A549 (cell line): ENCODE results near the gene IFITM2. TPM values are rescaled to one million over a fixed set of nuclear protein-coding genes. Genes with fewer than 3 reads are reported as not detected.
"Not testable (repeated sequence)": the region's sequence is repeated elsewhere in the genome, so short reads cannot be mapped to it uniquely, and the experiment has no call there.

Source experiments
- ATAC-seq, 2 experiments: fragments of 200-7000 bp in 1 of 2; fragments of >200 bp in 1 of 2; cut with Nextera tagmentation in 1 of 2; cut with Tn5 transposase in 1 of 2; 3 replicates each; pipeline versions ENCODE4 v1.8.0 to v1.9.1; 2018 to 2020; ENCODE audit warnings: mild to moderate bottlenecking in 1 of 2, moderate library complexity in 1 of 2
- CTCF ChIA-PET: fragments of 300-600 bp; sonication (Branson Sonifier 250); formaldehyde crosslinking; extraction: SDS; loops from one replicate; lab custom pipeline; 2021; ENCODE audit warnings: antibody characterized with exemption, inconsistent platforms; lab: Yijun Ruan, JAX
- POLR2A ChIA-PET: fragments of 350-600 bp; formaldehyde crosslinking; extraction: SDS; loops from one replicate; lab custom pipeline; 2021; ENCODE audit warnings: antibody characterized with exemption, inconsistent platforms; lab: Yijun Ruan, JAX
- DNase-seq, 2 experiments: peaks; one replicate each; pipeline versions ENCODE4 v3.0.0 to v3.0.0-alpha.2; 2011 to 2016; ENCODE audit warnings: low read depth in 1 of 2, low spot score in 1 of 2
- FAIRE-seq: peaks from 2 replicates; lab custom pipeline; 2011; peaks lifted over from hg19 to GRCh38; lab: Jason Lieb, UNC
- H3K27ac ChIP-seq, 2 experiments: fragments of >200 bp; sonication (Bioruptor Twin); formaldehyde crosslinking; 3 replicates each; pipeline ENCODE4 v1.5.1; 2016 to 2017
- H3K4me1 ChIP-seq: fragments of >200 bp; sonication (Bioruptor Twin); formaldehyde crosslinking; 3 replicates; pipeline ENCODE4 v1.6.1; 2016
- H3K4me2 ChIP-seq: fragments of >200 bp; sonication (Bioruptor Twin); formaldehyde crosslinking; 3 replicates; pipeline ENCODE4 v1.6.1; 2016
- H3K4me3 ChIP-seq: fragments of >200 bp; sonication (Bioruptor Twin); formaldehyde crosslinking; 3 replicates; pipeline ENCODE4 v1.5.1; 2016
- H3K9me3 ChIP-seq: fragments of >200 bp; sonication (Bioruptor Twin); formaldehyde crosslinking; 3 replicates; pipeline ENCODE4 v1.6.1; 2016
- BCL3 ChIP-seq: fragments of >200 bp; sonication (Bioruptor Twin); formaldehyde crosslinking; IDR thresholded peaks from 3 replicates; pipeline ENCODE4 v1.6.1; 2016
- CHD2 ChIP-seq: fragments of 150-350 bp; IDR thresholded peaks from 2 replicates; pipeline ENCODE4 v1.6.1; 2014; ENCODE audit warnings: low read length; ENCODE audit not compliant: partially characterized antibody
- FOSB ChIP-seq: fragments of 250-450 bp; sonication (Bioruptor Pico); IDR thresholded peaks from 2 replicates; pipeline ENCODE4 v1.5.0; 2020; ENCODE audit warnings: mild to moderate bottlenecking, moderate library complexity
- FOSL2 ChIP-seq, 2 experiments: fragments of 450-650 bp in 1 of 2; fragments of >200 bp in 1 of 2; sonication (Bioruptor Twin) in 1 of 2; formaldehyde crosslinking; IDR thresholded peaks; 2 replicates each; pipeline versions ENCODE4 v1.5.0 to v1.6.1; 2016 to 2020; ENCODE audit warnings: mild to moderate bottlenecking in 1 of 2, moderate library complexity in 1 of 2
- HES2 ChIP-seq: fragments of >200 bp; sonication (Bioruptor Twin); formaldehyde crosslinking; IDR thresholded peaks from 2 replicates; pipeline ENCODE4 v1.6.1; 2016
- HOXA7 ChIP-seq: fragments of 250-450 bp; sonication (Bioruptor Pico); IDR thresholded peaks from 2 replicates; pipeline ENCODE4 v1.5.0; 2020; ENCODE audit warnings: mild to moderate bottlenecking, moderate library complexity
- KDM1A ChIP-seq: fragments of 200-600 bp; sonication (generic); IDR thresholded peaks from 2 replicates; pipeline ENCODE4 v1.6.1; 2016; ENCODE audit warnings: low read depth, mild to moderate bottlenecking
- MYC ChIP-seq: IDR thresholded peaks from 2 replicates; pipeline ENCODE4 v1.6.1; 2012; ENCODE audit warnings: mild to moderate bottlenecking, inconsistent platforms, low read length, improper control_type of control experiment, borderline replicate concordance
- PHF8 ChIP-seq: fragments of 200-600 bp; sonication (generic); IDR thresholded peaks from 2 replicates; pipeline ENCODE4 v1.6.1; 2016; ENCODE audit warnings: low read depth, mild to moderate bottlenecking, antibody characterized with exemption, moderate library complexity, borderline replicate concordance
- POLR2AphosphoS2 ChIP-seq: conservative IDR thresholded peaks from 2 replicates; pipeline ENCODE4 v1.6.1; 2012; ENCODE audit warnings: low read length, improper control_type of control experiment, inconsistent platforms
- RAD21 ChIP-seq, 2 experiments: fragments of >200 bp in 1 of 2; sonication (Bioruptor Twin) in 1 of 2; formaldehyde crosslinking in 1 of 2; IDR thresholded peaks in 1 of 2; conservative IDR thresholded peaks in 1 of 2; 2 replicates in 1 of 2; 3 replicates in 1 of 2; pipeline ENCODE4 v1.6.1; 2012 to 2018; ENCODE audit warnings: inconsistent platforms in 1 of 2
- RARB ChIP-seq: fragments of 250-450 bp; sonication (Bioruptor Pico); IDR thresholded peaks from 2 replicates; pipeline ENCODE4 v1.8.0; 2021; ENCODE audit warnings: mild to moderate bottlenecking, moderate library complexity
- REST ChIP-seq: fragments of 200-600 bp; sonication (generic); IDR thresholded peaks from 2 replicates; pipeline ENCODE4 v1.6.1; 2016; ENCODE audit warnings: antibody characterized with exemption, mild to moderate bottlenecking, moderate library complexity
- RFX5 ChIP-seq: fragments of 450-650 bp; IDR thresholded peaks from 2 replicates; pipeline ENCODE4 v1.7.1; 2014; ENCODE audit warnings: antibody characterized with exemption, mild to moderate bottlenecking, moderate library complexity
- ZNF302 ChIP-seq: fragments of 250-450 bp; sonication (Bioruptor Pico); IDR thresholded peaks from 2 replicates; pipeline ENCODE4 v1.9.0; 2021; ENCODE audit warnings: inconsistent platforms, mild to moderate bottlenecking, moderate library complexity
- WGBS: methylation state at CpG from one replicate; pipeline ENCODE4 v1.1.6; 2017; ENCODE audit errors: missing lambda C conversion rate; 5-methylcytosine and 5-hydroxymethylcytosine counted together
- polyA plus RNA-seq, 4 experiments: library from polyadenylated mRNA; depleted of rRNA in 3 of 4; stranded (reverse); fragments of >200 nt; fragmentation: RNase III in 1 of 4; extraction: RNeasy Plus Mini Kit Qiagen cat#74134 plus additional on column Dnase treatment in 1 of 4; gene quantifications; 2 replicates in 3 of 4; 3 replicates in 1 of 4; pipeline ENCODE4 v1.2.3, GENCODE V29; 2011 to 2017

Gene IFITM2
- polyA plus RNA-seq, 2 of the 4 experiments (the other 2 are of a cell fraction): 36.4 to 43.6 TPM

- TF ChIP-seq BCL3: no peak
- TF ChIP-seq FOSB (CRISPR knock-in tag): no peak
- no peak for TF ChIP-seq RFX5
- no peak for TF ChIP-seq CHD2
- Histone ChIP-seq H3K9me3 (no peaks in the 10 kb centered on the region), H3K4me3 (no peak overlapping the region), H3K4me1 (no peaks in the 10 kb centered on the region), H3K4me2 (no peak overlapping the region), H3K27ac (no peak overlapping the region)
- ChIA-PET POLR2A (no interaction called here), CTCF (interaction anchor here (0.9 to 2.1 kb wide), 6 partner anchors 8 to 116 kb away, joined by 3 to 8 read pairs (median 4); no protein-coding TSS in a partner anchor)
- FAIRE-seq: no peak
- ATAC-seq: no peak
- DNase-seq: no peak
- 78% methylated on average over 23 of the region's 23 CpGs for WGBS
Observed at GRCh38 chr11:332651-333480, 25.2 kb downstream of the IFITM2 start.

GRCh38 chr11:333616-334263 is 26.1 kb downstream of the IFITM2 start:
- CTCF ChIA-PET: interaction anchor here (0.7 to 2.1 kb wide), 5 partner anchors 11 to 29 kb away, joined by 3 to 8 read pairs (median 4); no protein-coding TSS in a partner anchor
- H3K9me3 ChIP-seq, ATAC-seq, DNase-seq, H3K4me3 ChIP-seq, POLR2A ChIA-PET, H3K4me2 ChIP-seq, FAIRE-seq, H3K4me1 ChIP-seq, H3K27ac ChIP-seq: not testable (repeated sequence)
- WGBS: 78% methylated on average over 17 of the region's 17 CpGs

- POLR2A ChIA-PET: no interaction called here
- TF ChIP-seq BCL3: no peak
- TF ChIP-seq, all 56 proteins: peak for 0
- no peak overlapping the region for H3K27ac ChIP-seq
- no peak overlapping the region for H3K4me3 ChIP-seq
- WGBS: 86% methylated on average over 25 of the region's 25 CpGs
- DNase-seq: no peak
- H3K9me3 ChIP-seq: no peaks in the 10 kb centered on the region
- H3K4me2 ChIP-seq: no peak overlapping the region
- no peak for ATAC-seq
- H3K4me1 ChIP-seq: no peaks in the 10 kb centered on the region
- FAIRE-seq: no peak
- CTCF ChIA-PET: interaction anchor here (0.7 to 2.1 kb wide), 4 partner anchors 10 to 29 kb away, joined by 3 to 8 read pairs (median 5); no protein-coding TSS in a partner anchor
Observed at GRCh38 chr11:334264-334994, 26.8 kb downstream of the IFITM2 start.

GRCh38 chr11:335779-336658 is 28.4 kb downstream of the IFITM2 start:
- H3K4me2 ChIP-seq: no peak overlapping the region
- ChIA-PET CTCF (interaction anchor here (0.9 kb wide), 1 partner anchor 113 kb away, joined by 3 read pairs; no protein-coding TSS in a partner anchor), POLR2A (no interaction called here)
- no peaks in the 10 kb centered on the region for H3K9me3 ChIP-seq
- H3K4me3 ChIP-seq: no peak overlapping the region
- DNase-seq (no peak), FAIRE-seq (no peak), ATAC-seq (no peak)
- 63% methylated on average over 15 of the region's 15 CpGs for WGBS
- no peaks in the 10 kb centered on the region for H3K4me1 ChIP-seq
- H3K27ac ChIP-seq: no peak overlapping the region; a peak in 1 of 6 replicates
- TF ChIP-seq RAD21 (conservative IDR thresholded peaks at IDR 0.05 in 1 of 2, IDR thresholded peaks at IDR 0.05 in 1 of 2): no peak
- no peak for TF ChIP-seq FOSL2 (IDR thresholded peaks at IDR 0.05)
- TF ChIP-seq FOSL2 (CRISPR knock-in tag; IDR thresholded peaks at IDR 0.05): no peak
- TF ChIP-seq HOXA7 (CRISPR knock-in tag): no peak
- no peak for TF ChIP-seq RARB
- TF ChIP-seq HES2: no peak
- TF ChIP-seq PHF8: no peak
- TF ChIP-seq POLR2AphosphoS2: no peak
- TF ChIP-seq REST: no peak
- no peak for TF ChIP-seq ZNF302
- TF ChIP-seq MYC: no peak
- no peak for TF ChIP-seq KDM1A
